ENCODE data around the gene GSK3B.
A peak's percentile ranks its signal among the peaks of the same experiment; 100 is the strongest.

GSK3B gene

GRCh38 chr3:120093911-120094775 is at the start of gene GSK3B:
GSK3B (minus strand) TSS chr3:120094447; CDS start chr3:120093434, 1,013 bp downstream.
- peak; percentile 48 for DNase-seq (ENCODE audit: low spot score)

- no peak for DNase-seq (ENCODE audit: low spot score)
Observed at GRCh38 chr3:120143676-120144075, 49.4 kb upstream of the GSK3B start.

DNA sequence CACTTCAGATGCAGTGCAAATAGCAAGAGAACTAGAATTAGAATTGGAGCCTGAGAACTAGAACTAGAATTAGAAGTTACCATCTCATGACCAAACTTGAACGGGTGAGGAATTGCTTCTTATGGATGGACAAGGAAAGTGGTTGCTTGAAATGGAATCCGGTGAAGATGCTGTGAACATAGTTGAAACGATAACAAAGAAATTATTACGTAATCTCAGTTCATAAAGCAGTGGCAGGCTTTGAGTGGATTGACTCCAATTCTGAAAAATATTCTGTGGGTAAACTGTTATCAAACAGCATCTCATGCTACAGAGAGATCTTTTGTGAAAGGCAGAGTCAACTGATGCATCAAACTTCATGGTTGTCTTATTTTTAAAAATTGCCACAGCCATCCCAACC is 48.0 kb upstream of the GSK3B start:
- no peak for DNase-seq (ENCODE audit: low spot score)

DNA sequence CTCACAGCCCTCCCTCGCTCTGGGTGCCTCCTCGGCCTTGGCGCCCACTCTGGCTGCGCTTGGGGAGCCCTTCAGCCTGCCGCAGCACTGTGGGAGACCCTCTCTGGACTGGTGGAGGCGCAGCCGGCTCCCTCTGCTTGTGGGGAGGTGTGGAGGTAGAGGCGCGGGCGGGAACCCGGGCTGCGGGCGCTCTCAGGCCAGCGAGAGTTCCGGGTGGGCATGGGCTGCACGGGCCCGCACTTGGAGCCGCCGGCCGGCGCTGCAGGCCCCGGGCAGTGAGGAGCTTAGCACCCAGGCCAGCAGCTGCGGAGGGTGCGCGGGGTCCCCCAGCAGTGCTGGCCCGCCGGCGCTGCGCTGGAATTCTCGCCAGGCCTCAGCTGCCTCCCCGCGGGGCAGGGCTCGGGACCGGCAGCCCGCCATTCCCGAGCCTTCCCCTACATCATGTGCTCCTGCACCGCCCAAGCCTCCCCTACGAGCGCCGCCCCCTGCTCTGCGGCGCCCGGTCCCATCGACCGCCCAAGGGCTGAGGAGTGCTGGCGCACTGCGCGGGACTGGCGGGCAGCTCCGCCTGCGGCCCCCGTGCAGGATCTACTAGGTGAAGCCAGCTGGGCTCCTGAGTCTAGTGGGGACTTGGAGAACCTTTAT is 46.0 kb upstream of the GSK3B start:
- DNase-seq (ENCODE audit: low spot score): no peak

DNA sequence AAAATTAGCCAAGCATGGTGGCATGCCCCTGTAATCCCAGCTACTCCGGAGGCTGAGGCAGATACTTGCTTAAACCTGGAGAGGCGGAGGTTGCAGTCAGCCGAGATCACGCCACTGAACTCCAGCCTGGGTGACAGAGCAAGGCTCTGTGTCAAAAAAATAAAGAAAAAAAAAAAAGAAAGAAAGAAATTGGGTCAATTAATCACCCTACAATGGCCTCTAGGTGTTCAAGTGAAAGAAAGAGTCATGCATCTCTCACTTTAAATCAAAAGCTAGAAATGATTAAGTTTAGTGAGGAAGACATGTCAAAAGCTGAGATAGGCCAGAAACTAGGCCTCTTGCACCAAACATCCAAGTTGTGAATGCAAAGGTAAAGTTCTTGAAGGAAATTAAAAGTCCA is 44.9 kb upstream of the GSK3B start:
- DNase-seq (ENCODE audit: low spot score): no peak

GRCh38 chr3:120137548-120137947 is 43.3 kb upstream of the GSK3B start:
- no peak for DNase-seq (ENCODE audit: low spot score)

- DNase-seq (ENCODE audit: low spot score): no peak
Observed at GRCh38 chr3:120130656-120131055, 36.4 kb upstream of the GSK3B start.

- DNase-seq (ENCODE audit: low spot score): no peak
Observed at GRCh38 chr3:120129718-120130513, 35.7 kb upstream of the GSK3B start.

- DNase-seq (ENCODE audit: low spot score): no peak
Observed at GRCh38 chr3:120129051-120129450, 34.8 kb upstream of the GSK3B start.

GRCh38 chr3:120125992-120126391 is 31.7 kb upstream of the GSK3B start:
- no peak for DNase-seq (ENCODE audit: low spot score)

DNA sequence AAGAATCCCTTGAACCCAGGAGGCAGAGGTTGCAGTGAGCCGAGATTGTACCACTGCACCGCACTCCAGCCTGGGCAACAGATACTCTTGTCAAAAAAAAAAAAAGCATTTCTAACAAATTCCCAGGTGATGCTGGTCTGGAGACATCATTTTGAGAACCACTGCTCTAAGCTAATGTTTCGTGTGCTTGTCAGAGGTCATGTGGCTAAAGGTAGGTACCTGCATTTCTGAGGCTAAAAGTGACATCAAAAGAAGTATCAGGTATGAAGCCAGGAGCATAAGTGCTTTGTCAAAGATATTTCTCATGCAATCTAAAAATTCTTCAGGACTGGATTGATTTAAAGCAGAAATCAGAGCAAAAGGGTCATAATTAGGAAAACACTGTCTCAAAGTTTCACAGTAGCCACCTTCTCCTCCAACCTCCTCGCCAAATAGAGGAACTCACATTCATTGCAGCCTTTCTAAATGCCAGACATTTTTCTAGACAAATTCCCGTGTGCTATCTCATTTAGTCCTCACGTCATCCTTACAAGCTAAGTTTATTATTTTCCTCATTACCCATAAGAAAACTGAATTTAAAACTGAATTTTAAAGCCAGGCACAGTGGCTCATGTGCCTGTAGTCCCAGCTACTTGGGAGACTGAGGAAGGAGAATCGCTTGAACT is 25.7 kb upstream of the GSK3B start:
- DNase-seq (ENCODE audit: low spot score): no peak

DNA sequence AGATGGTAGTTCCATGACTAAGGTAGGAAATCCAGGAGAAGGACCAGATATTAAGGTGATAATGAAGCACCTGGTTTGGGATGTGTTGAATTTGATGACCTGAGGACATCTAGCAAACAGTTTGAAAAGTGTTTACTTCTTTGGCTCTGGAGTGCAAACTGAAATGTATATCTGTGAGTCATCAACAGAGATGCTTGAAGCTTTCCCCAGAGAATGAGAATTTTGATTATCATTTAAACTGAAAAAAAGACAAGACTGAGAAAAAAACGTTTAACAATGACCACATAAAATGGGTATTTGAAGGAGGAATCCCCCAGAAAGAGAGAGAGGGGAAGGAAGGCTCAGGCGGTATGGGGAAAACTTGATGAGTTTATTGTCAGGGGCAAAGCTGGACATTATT is 20.7 kb upstream of the GSK3B start:
- DNase-seq (ENCODE audit: low spot score): no peak

DNA sequence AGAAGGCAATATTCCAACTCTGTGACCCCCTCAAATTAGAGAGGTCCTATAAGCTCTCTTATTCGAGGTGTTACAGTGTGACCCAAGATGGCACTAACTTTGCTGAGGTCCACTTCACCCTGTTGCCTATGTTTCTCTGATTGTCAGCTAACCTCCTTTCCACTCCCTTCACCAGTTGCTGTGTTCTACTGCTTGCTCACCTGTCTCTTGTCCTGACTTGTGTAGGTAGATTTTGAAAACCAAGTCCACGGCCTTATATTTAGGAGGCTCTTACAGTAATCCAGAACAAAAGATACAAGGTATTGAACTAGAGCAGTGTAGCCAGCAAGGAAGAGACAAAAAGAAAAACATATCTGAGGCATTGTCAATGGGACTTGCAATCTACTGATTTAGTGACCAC is 20.1 kb upstream of the GSK3B start:
- DNase-seq (ENCODE audit: low spot score): no peak

GRCh38 chr3:120113128-120114116 is 19.2 kb upstream of the GSK3B start:
- DNase-seq (ENCODE audit: low spot score): no peak

GRCh38 chr3:120111898-120112297 is 17.7 kb upstream of the GSK3B start:
- no peak for DNase-seq (ENCODE audit: low spot score)

- DNase-seq (ENCODE audit: low spot score): no peak
Observed at GRCh38 chr3:120103276-120103675, 9.0 kb upstream of the GSK3B start.

DNA sequence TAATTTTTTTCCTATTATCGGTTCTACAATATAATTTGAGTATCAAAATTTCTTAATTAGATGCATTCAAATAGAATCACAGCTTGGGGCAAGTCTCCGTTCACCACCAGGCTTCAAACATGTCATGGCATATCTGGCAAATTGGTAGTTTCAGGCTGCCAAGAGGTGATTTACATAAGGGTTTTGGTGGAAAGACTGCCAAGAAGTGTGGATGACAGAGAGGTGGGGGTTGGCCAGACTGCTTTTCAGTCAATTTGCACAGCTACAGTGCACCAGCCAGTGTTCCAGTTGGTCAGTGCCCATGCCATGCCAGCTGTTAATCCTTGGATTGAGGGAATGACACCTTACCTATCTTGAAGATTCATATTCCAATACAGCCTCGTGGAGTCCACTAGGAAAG is 8.4 kb upstream of the GSK3B start:
- DNase-seq (ENCODE audit: low spot score): no peak

GRCh38 chr3:120102232-120102631 is 8.0 kb upstream of the GSK3B start:
- no peak for DNase-seq (ENCODE audit: low spot score)

DNA sequence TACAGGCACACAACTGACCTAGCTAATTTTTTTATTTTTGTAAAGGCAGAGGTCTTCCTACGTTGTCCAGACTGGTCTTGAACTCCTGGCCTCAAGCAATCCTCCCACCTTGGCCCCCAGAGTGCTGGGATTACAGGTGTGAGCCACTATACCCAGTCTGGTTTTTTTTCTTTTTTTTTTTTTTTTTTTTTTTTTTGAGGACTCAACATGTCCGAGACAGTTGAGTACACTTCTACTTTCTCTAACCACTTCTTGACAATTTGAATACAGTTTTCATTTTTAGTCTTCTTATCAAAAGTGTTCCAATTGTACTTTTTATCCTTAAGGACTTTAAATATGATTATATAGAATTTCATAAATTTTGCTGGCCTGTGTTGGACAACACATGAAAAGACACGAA is 7.4 kb upstream of the GSK3B start:
- DNase-seq (ENCODE audit: low spot score): no peak

GRCh38 chr3:120100711-120101110 is 6.5 kb upstream of the GSK3B start:
- DNase-seq (ENCODE audit: low spot score): no peak

GRCh38 chr3:120098710-120099109 is 4.5 kb upstream of the GSK3B start:
- DNase-seq (ENCODE audit: low spot score): no peak
